T-helper 22 cell (primary cell): Measurements from ENCODE around the gene DTX3.
"Not testable (repeated sequence)": the region's sequence is repeated elsewhere in the genome, so short reads cannot be mapped to it uniquely, and the experiment has no call there.

Experiments
- DNase-seq: peaks from one replicate; pipeline ENCODE4 v3.0.0-alpha.2; 2020; ENCODE audit warnings: low read depth

The DTX3 gene

GRCh38 chr12:57632073-57632957, 27.7 kb downstream of the DTX3 start:
- no peak for DNase-seq

DNA sequence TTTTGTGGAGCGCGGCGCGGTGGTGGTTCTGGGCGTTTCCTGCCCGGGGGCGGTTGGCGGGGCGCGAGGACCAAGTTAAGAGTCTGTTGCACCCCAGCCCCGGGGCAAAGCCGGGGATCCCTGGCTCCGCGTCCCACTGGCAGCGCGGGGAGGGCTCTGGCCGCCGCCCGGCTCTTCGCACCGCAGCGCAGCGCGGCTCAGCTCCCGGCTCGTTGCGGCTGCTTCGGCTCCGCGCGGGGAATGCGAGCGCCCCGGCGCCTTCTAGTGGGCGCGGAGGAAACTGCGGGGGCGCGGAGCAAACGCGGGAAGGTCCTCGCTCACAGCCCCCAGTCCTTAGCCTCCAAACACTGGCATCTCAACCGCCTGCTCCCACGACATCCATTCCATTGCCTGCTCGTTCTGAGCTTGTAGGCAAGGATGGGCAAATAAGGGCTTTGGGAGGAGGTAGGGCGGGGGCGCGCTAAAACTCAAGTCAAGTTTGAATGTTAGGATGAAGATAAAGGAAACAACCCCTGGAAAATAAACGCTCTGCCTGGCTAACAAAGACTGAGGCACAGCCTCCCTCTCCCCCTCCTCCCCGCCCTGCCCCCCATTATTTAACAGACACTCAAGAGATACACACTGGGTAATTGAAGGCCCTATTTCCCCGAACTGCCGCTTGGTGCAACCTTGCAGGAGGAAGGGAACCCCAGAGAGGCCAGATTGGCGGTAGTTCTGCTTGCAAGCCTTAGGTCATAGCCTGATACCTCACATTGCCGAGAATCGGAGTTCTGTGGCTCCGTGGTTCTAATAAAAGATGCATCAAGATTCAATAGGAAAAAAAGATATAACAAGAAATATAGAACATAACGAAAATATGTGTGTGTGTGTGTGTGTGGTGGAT, 28.6 kb downstream of the DTX3 start, which contains the start of gene B4GALNT1:
B4GALNT1 (minus strand) TSS at position 244 of the 883 bp plus-strand sequence. CDS start 1,069 bp downstream, outside the sequence.
- DNase-seq: no peak

- DNase-seq: not testable (repeated sequence)
These were observed 32.1 kb downstream of the DTX3 start for GRCh38 chr12:57636731-57637130.

DNA sequence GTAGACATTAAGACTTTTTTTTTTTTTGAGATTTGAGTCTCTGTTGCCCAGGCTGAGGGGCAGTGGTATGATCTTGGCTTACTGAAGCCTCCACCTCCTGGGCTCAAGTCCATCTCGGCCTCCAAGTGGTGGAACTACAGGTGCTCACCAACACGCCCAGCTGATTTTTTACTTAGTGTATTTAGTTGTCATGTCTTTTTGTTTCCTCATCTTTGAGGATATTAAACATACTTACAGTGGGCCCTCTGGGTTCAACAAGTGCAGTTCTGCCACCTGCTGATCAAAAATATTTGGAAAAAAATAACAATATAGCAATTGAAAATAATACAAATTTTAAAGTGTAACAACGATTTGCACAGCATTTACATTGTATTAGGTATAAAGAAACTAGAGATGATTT, 32.7 kb downstream of the DTX3 start:
- DNase-seq: no peak

DNA sequence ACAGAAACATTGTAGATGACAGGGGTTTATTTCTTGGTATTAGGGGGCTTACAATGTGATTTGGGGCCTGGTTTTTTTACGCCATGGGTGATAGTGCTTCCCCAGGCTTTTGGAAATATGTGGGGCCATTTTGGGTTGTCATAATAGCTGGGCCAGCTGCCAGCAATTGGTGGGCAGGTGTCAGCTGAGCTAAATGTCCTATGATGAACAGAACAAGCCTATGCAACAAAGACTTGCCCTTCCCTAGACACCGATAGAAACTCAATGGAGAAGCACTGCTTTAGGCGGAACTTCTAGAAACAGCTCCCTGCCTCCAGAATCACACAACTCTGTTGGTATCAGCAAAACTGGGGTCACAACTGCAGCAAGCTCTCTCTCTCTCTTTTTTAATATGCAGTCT, 33.5 kb downstream of the DTX3 start:
- DNase-seq: no peak

DNA sequence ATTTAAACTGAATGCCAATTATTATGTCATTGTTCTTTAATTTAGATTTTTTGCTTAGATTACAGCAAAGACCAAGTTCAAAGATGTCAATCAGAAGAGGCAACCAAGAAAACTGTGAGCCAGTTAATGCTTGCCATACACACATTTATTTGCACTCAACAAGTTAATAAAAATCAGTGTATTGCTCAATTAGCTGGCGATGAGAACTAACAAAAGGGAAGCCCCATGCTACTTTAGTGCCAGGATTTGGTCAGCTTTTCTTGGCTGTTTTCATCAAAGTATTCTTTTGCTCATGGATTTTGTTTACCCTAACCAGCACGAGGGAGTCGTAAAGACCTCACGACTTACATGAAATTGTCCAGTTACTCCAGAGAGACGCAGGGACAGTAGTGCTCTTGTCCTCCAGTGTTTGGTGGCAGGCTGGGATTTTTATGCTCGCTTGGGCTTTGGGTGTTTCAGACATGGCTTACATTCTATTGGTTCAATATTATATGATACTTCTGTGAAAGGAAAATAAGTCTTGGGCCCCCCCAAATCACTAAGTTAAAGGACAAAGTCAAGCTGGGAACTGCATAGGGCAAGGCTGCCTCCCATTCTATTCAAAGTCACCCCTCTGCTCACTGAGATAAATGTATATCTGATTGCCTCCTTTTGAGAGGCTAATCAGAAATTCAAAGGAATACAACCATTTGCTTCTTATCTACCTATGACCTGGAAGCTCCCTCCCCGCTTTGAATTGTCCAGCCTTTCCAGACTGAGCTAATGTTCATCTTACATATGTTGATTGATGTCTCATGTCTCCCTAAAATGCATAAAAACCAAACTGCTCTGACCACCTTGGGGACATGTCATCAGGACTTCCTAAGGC, 35.8 kb downstream of the DTX3 start:
- no peak for DNase-seq

DNA sequence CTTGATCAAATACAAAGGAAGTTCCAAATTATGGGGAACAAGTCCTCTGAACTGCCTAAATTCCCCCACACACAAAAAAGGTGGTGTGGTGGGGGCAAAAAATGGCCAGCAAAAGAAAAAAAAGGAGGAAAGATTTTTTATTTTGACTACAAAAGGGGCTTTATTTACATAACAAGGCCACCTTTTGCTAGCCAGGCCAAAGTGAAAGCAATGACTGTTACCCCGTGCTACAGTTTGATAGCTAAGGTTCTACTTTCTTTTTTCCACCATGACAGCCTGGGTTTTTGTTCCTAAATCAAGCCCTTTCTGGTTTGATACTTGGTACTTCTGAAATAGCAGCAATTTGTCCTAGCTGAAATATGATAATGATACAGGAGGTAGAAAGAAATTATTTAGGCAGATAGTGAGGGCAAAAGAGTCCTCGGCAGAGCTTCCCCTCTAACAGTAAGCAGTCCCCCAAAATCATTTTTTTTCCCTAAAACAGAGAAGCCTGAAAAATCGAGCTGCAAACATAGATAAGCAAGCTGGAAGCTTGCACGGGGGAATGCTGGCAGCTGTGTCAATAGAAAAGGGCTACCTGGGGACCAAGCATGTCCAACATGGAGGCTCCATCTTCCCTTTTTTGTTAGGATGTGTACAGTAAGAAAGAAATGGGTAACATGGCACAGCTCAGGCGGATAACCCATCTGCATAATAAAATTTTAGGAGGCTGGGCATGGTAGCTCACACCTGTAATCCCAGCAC, 37.2 kb downstream of the DTX3 start:
- DNase-seq: no peak

DNA sequence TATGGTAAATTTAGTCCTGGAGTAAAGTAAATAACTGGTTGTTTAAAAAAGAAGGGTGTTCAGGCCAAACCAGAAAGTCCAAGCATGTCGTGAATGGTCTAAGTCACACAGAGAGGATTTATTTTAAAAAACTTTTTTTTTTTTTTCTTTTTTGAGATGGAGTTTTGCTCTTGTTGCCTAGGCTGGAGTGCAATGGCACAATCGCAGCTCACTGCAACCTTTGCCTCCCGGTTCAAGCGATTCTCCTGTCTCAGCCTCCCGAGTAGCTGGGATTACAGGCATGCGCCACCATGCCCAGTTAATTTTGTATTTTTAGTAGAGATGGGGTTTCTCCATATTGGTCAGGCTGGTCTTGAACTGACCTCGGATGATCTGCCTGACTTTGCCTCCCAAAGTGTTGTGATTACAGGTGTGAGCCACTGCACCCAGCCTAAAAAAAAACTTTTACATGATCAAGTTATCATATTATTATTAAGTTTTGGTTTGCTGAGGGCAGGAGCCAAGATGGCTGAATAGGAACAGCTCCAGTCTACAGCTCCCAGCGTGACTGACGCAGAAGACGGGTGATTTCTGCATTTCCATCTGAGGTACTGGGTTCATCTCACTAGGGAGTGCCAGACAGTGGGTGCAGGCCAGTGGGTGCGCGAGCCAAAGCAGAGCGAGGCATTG, 41.5 kb downstream of the DTX3 start:
- DNase-seq: not testable (repeated sequence)

- DNase-seq: not testable (repeated sequence)
These were observed 42.0 kb downstream of the DTX3 start for GRCh38 chr12:57646659-57647049.

DNA sequence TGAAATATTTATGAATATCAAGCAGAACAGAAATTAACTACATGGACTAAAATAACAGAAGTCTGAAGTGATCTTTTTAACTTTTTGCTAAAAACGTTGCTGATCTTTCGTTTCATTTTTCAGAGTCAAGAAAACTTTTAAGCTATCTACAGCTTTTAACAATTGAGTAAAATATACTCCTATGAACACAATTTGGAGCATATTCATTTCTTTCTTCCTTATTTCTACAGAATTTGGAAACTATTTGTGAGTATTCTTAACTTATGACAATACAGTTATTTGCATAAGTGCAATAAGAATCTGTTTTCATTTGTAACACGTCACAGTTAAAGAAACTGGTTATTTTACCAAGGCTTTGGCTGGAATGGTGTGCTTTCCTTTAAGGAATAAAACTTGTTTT, 49.4 kb downstream of the DTX3 start:
- no peak for DNase-seq

DNA sequence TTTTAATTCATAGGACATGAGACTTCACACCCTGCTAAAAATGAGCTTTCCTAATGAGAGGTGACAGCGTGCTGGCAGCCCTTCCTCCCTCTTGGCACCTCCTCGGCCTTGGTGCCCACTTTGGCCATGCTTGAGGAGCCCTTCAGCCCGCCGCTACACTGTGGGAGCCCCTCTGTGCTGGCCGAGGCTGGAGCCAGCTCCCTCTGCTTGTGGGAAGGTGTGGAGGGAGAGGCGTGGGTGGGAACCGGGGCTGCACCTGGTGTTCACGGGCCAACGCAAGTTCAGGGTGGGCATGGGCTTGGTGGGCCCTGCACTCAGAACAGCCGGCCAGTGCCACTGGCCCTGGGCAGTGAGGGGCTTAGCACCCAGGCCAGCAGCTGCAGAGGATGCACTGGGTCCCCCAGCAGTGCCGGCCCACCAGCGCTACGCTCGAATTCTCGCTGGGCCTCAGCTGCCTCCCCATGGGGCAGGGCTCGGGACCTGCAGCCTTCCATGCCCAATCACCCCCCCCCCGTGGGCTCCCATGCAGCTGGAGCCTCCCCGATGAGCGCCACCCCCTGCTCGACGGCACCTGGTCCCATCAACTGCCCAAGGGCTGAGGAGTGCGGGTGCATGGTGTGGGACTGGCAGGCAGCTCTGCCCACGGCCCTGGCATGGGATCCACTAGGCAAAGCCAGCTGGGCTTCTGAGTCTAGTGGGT, 51.1 kb downstream of the DTX3 start:
- DNase-seq: no peak

DNA sequence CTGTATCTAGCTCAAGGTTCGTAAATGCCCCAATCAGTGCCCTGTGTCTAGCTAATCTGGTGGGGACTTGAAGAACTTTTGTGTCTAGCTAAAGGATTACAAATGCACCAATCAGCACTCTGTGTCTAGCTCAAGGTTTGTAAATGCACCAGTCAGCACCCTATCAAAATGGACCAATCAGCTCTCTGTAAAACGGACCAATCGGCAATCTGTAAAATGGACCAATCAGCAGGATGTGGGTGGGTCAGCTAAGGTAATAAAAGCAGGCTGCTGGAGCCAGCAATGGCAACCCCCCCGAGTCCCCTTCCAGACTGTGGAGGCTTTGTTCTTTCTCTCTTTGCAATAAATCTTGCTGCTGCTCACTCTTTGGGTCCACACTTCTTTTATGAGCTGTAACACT, 51.8 kb downstream of the DTX3 start:
- not testable (repeated sequence) for DNase-seq

- DNase-seq: no peak
These were observed 53.1 kb downstream of the DTX3 start for GRCh38 chr12:57657744-57658143.

- no peak for DNase-seq
These were observed 54.3 kb downstream of the DTX3 start for GRCh38 chr12:57658890-57659289.
